B cell (primary cell): Measurements from ENCODE around the gene HOXD9. TPM values are rescaled to one million over a fixed set of nuclear protein-coding genes. Genes with fewer than 3 reads are reported as not detected.

ENCODE experiments used
- ATAC-seq: fragments of 200-7000 bp; cut with Tn5 transposase; one replicate; pipeline ENCODE4 v1.10.0; 2021; ENCODE audit warnings: low read depth, mild to moderate bottlenecking, moderate number of reproducible peaks, moderate library complexity
- CTCF ChIA-PET: fragments of 350-600 bp; sonication (Branson Sonifier 250); formaldehyde crosslinking; loops from one replicate; lab custom pipeline; 2021; ENCODE audit warnings: antibody characterized with exemption, inconsistent platforms; lab: Charles Lee
- POLR2A ChIA-PET: fragments of 350-600 bp; sonication (Branson Sonifier 250); formaldehyde crosslinking; loops from one replicate; lab custom pipeline; 2021; ENCODE audit warnings: antibody characterized with exemption; lab: Charles Lee
- DNase-seq: peaks from one replicate; pipeline ENCODE4 v3.0.0; 2013
- H2AFZ ChIP-seq: 2 replicates; pipeline ENCODE4 v1.6.1; 2012; ENCODE audit warnings: mild to moderate bottlenecking, low read depth, low read length; ENCODE audit not compliant: insufficient read depth, poor library complexity, severe bottlenecking
- H3K27ac ChIP-seq, 2 donors: 1 replicate in 1 of 2; 2 replicates in 1 of 2; pipeline ENCODE4 v1.5.1; 2012 to 2013; ENCODE audit warnings: low read length in 2 of 2, mild to moderate bottlenecking in 2 of 2, moderate library complexity in 1 of 2
- H3K27me3 ChIP-seq, 4 experiments: fragments of 200-600 bp in 1 of 4; sonication (generic) in 1 of 4; replicated peaks in 1 of 4; 1 replicate in 2 of 4; 2 replicates in 2 of 4; pipeline versions ENCODE4 v1.6.1 to v1.7.0; 2013 to 2016; ENCODE audit warnings: low read length in 3 of 4, mild to moderate bottlenecking in 2 of 4, mixed read lengths in 1 of 4, moderate library complexity in 1 of 4; ENCODE audit not compliant: insufficient read depth in 4 of 4, control insufficient read depth in 3 of 4; ENCODE audit errors: control extremely low read depth in 1 of 4
- H3K36me3 ChIP-seq, 2 experiments: replicated peaks in 1 of 2; 1 replicate in 1 of 2; 2 replicates in 1 of 2; pipeline versions ENCODE4 v1.6.1 to v1.7.1; 2013; ENCODE audit warnings: low read length in 1 of 2; ENCODE audit not compliant: insufficient read depth in 2 of 2, control insufficient read depth in 1 of 2; ENCODE audit errors: control extremely low read depth in 1 of 2, extremely low read depth in 1 of 2
- H3K4me1 ChIP-seq, 2 donors: fragments of 200-600 bp in 1 of 2; sonication (generic) in 1 of 2; 1 replicate in 1 of 2; 2 replicates in 1 of 2; pipeline versions ENCODE4 v1.5.1 to v1.6.1; 2013 to 2017; ENCODE audit warnings: low read length in 2 of 2; ENCODE audit not compliant: control insufficient read depth in 2 of 2, insufficient read depth in 2 of 2
- H3K4me2 ChIP-seq: replicated peaks from 2 replicates; pipeline ENCODE3; 2012; ENCODE audit warnings: mild to moderate bottlenecking, low read depth, low read length; ENCODE audit not compliant: poor library complexity, severe bottlenecking
- H3K4me3 ChIP-seq, 5 experiments: fragments of 200-600 bp in 1 of 5; sonication (generic) in 1 of 5; 1 replicate in 3 of 5; 2 replicates in 2 of 5; pipeline versions ENCODE4 v1.5.1 to v1.7.0; 2011 to 2016; ENCODE audit warnings: low read length in 4 of 5, mild to moderate bottlenecking in 4 of 5, low read depth in 2 of 5, control low read depth in 1 of 5, moderate library complexity in 1 of 5; ENCODE audit not compliant: insufficient read depth in 1 of 5; ENCODE audit errors: control extremely low read depth in 1 of 5, extremely low read depth in 1 of 5
- H3K79me2 ChIP-seq: fragments of 200-600 bp; sonication (generic); one replicate; pipeline ENCODE4 v1.6.0; 2016; ENCODE audit warnings: low read length; ENCODE audit not compliant: control insufficient read depth, insufficient read depth
- H3K9ac ChIP-seq: fragments of 200-600 bp; sonication (generic); 2 replicates; pipeline ENCODE4 v1.6.1; 2017; ENCODE audit warnings: mild to moderate bottlenecking, low read length, moderate library complexity
- H3K9me3 ChIP-seq, 3 donors: one replicate each; pipeline versions ENCODE4 v1.6.1 to v1.7.1; 2013; ENCODE audit warnings: low read length in 2 of 3; ENCODE audit not compliant: control insufficient read depth in 2 of 3, insufficient read depth in 1 of 3; ENCODE audit errors: control extremely low read depth in 1 of 3
- H4K20me1 ChIP-seq: 2 replicates; pipeline ENCODE4 v1.6.0; 2012; ENCODE audit warnings: mild to moderate bottlenecking, low read length; ENCODE audit not compliant: insufficient read depth, control insufficient read depth, poor library complexity, severe bottlenecking
- H3K27ac Mint-ChIP-seq: one replicate; pipeline ENCODE4 v1.8.0; 2021; ENCODE audit warnings: mixed read lengths
- H3K27me3 Mint-ChIP-seq: one replicate; pipeline ENCODE4 v1.8.0; 2021; ENCODE audit warnings: mixed read lengths
- H3K4me1 Mint-ChIP-seq: one replicate; pipeline ENCODE4 v1.8.0; 2021; ENCODE audit warnings: mixed read lengths
- H3K4me3 Mint-ChIP-seq: one replicate; pipeline ENCODE4 v1.8.0; 2021; ENCODE audit warnings: mixed read lengths
- H3K9me3 Mint-ChIP-seq: one replicate; pipeline ENCODE4 v1.8.0; 2022; ENCODE audit warnings: mixed read lengths; ENCODE audit not compliant: insufficient read depth
- CTCF ChIP-seq: fragments of 200-600 bp; IDR thresholded peaks from one replicate; pipeline ENCODE4 v1.8.0; 2022; ENCODE audit warnings: antibody characterized with exemption, mild to moderate bottlenecking
- EZH2 ChIP-seq: IDR thresholded peaks from 2 replicates; pipeline ENCODE4 v1.6.1; 2012; ENCODE audit warnings: borderline replicate concordance, low read depth, mild to moderate bottlenecking, moderate library complexity, low read length; ENCODE audit not compliant: insufficient read depth, poor library complexity, severe bottlenecking
- WGBS: methylation state at CpG from one replicate; pipeline ENCODE4 v1.1.5; 2013; ENCODE audit warnings: missing lambda C conversion rate; ENCODE audit not compliant: insufficient coverage; 5-methylcytosine and 5-hydroxymethylcytosine counted together
- intact Hi-C: fragments of 100-400 bp; cut with micrococcal nuclease; formaldehyde crosslinking; loops from one replicate; pipeline ENCODE4 v1.10.0; 2022
- polyA plus RNA-seq: library from polyadenylated mRNA; depleted of rRNA; stranded (reverse); fragments of >200 nt; gene quantifications from 2 replicates; pipeline ENCODE4 v1.2.3, GENCODE V29; 2012
- total RNA-seq, 2 donors: library from RNA; stranded (reverse); fragments of 120-200 nt in 1 of 2; gene quantifications; 1 replicate in 1 of 2; 2 replicates in 1 of 2; pipeline versions ENCODE4 v1.2.3 to v1.2.4, GENCODE V29; 2013 to 2022

HOXD9 gene
- total and polyA plus RNA-seq, 2 donors (not counting 1 experiment from before 2014, with no cell fraction given) = not detected

GRCh38 chr2:176147210-176147799 lies 24.8 kb downstream of the HOXD9 start:
- no peaks in the 10 kb centered on the region for H3K79me2 ChIP-seq
- H3K4me1 ChIP-seq = peaks cover 0 to 4% of the 10 kb centered on the region in 2 donors
- Mint-ChIP-seq H3K27ac (no peak overlapping the region), H3K4me3 (no peak overlapping the region), H3K27me3 (peaks cover 74% of the 10 kb centered on the region), H3K4me1 (no peaks in the 10 kb centered on the region), H3K9me3 (no peaks in the 10 kb centered on the region)
- no peak overlapping the region for H3K4me2 ChIP-seq
- WGBS = 24% methylated on average over 17 of the region's 32 CpGs
- H2AFZ ChIP-seq = no peak overlapping the region
- peaks cover 0 to 91% (median 58%) of the 10 kb centered on the region in 4 experiments for H3K27me3 ChIP-seq
- intact Hi-C loops = no loop called here
- no peaks in the 10 kb centered on the region for H4K20me1 ChIP-seq
- no peak overlapping the region for H3K9ac ChIP-seq
- TF ChIP-seq EZH2 (no peak), CTCF (no peak)
- ChIA-PET CTCF (interaction anchor here (0.5 to 0.6 kb wide), 2 partner anchors 191 to 491 kb away, joined by 3 read pairs; no protein-coding TSS in a partner anchor), POLR2A (no interaction called here)
- H3K27ac ChIP-seq = no peak overlapping the region
- peaks cover 0 to 22% (median 0%) of the 10 kb centered on the region in 3 donors for H3K9me3 ChIP-seq
- no peak for ATAC-seq
- no peak overlapping the region for H3K4me3 ChIP-seq
- no peaks in the 10 kb centered on the region for H3K36me3 ChIP-seq
- peak; percentile 2 for DNase-seq

- Histone ChIP-seq H3K36me3 (no peaks in the 10 kb centered on the region), H3K9me3 (peaks cover 0 to 25% (median 0%) of the 10 kb centered on the region in 3 donors), H3K4me3 (no peak overlapping the region), H3K79me2 (no peaks in the 10 kb centered on the region), H3K4me1 (peaks cover 0 to 4% of the 10 kb centered on the region in 2 donors), H3K27me3 (peaks cover 0 to 92% (median 56%) of the 10 kb centered on the region in 4 experiments), H4K20me1 (no peaks in the 10 kb centered on the region), H3K9ac (no peak overlapping the region), H3K4me2 (no peak overlapping the region), H3K27ac (no peak overlapping the region), H2AFZ (no peak overlapping the region)
- DNase-seq (peak; percentile 10), ATAC-seq (no peak)
- ChIA-PET CTCF (no interaction called here), POLR2A (no interaction called here)
- H3K4me1 Mint-ChIP-seq = no peaks in the 10 kb centered on the region
- 16% methylated on average over 24 of the region's 31 CpGs for WGBS
- H3K27me3 Mint-ChIP-seq = peaks cover 76% of the 10 kb centered on the region
- intact Hi-C loops = no loop called here
- no peak overlapping the region for H3K27ac Mint-ChIP-seq
- H3K9me3 Mint-ChIP-seq = no peaks in the 10 kb centered on the region
- H3K4me3 Mint-ChIP-seq = no peak overlapping the region
- no peak for TF ChIP-seq EZH2
- no peak for TF ChIP-seq CTCF
Measured at GRCh38 chr2:176147800-176148496, 25.4 kb downstream of the HOXD9 start.
